Hematopoietic multipotent progenitor cell treated with erythropoietin and hydrocortisone succinate and interleukin-3 and kit ligand, for 6 days (in vitro differentiated cells): ENCODE data around the gene B4GALNT3.

ENCODE experiments used
- DNase-seq: peaks from one replicate; pipeline ENCODE4 v3.0.0-alpha.2; 2015

B4GALNT3 gene

DNA sequence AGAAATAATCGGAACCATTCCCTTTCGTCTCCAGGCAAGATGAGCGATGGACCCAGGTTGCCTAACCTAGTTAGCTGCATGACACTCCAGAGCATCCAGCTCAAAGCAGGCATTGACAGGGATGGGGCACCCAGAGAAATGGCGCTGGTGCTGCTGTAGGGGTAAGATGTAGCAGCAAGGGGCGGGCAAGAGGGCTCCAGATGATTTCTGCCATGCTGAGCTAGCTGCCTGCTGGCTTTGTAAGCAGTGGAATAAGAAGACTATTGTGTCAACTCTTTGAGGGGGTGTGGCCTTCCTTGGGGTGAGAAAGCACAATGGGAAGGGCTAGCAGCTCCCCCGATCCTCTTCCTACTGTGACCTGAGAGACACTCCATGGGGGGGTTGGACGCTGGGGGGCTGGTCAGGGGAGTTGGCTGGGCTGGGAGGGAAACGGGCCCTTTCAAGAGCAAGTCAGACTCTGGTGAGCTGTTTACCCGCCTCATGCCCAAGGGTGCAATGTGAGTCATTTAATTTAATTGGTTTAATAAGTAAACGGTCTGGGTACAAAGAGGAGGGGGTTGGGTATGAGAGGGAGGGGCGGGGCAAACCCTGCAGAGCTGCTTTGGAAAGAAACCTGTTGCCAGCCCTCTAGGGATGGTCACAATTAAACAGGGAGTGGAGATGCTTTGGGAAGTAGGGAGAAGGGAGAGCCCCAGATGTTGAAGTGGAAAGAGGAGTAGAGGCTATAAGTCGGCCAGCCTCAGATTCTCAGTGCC is 50.5 kb downstream of the B4GALNT3 start:
- DNase-seq = no peak

DNA sequence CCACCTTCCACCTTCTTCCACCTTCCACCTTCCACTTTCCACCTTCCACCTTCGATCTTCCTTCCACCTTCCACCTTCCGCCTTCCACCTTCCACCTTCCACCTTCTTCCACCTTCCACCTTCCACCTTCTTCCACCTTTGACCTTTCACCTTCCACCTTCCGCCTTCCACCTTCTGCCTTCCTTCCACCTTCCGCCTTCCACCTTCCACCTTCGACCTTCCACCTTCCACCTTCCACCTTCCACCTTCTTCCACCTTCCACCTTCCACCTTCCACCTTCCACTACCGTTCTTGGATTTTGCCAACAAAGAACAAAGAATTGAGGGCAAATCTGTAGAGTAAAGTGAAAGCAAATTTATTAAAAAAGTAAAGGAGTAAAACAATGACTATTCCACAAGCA is 53.2 kb downstream of the B4GALNT3 start:
- DNase-seq = no peak

DNA sequence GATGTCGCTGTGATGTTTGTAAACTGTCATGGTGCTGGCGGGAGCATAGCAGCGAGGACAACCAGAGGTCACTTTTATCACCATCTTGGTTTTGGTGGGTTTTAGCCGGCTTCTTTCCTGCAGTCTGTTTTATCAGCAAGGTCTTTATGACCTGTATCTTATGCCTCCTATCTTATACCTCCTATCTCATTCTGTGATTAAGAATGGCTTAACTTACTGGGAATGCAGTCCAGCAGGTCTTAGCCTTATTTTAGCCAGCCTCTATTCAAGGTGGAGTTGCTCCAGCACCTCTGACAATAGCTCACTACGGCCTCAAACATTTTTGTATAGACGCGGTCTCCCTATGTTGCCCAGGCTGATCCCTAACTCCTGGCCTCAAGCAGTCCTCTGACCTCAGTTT is 53.7 kb downstream of the B4GALNT3 start:
- no peak for DNase-seq

GRCh38 chr12:517538-517937 is 57.8 kb downstream of the B4GALNT3 start:
- DNase-seq = no peak

GRCh38 chr12:520119-520518 is 60.4 kb downstream of the B4GALNT3 start:
- DNase-seq = no peak

DNA sequence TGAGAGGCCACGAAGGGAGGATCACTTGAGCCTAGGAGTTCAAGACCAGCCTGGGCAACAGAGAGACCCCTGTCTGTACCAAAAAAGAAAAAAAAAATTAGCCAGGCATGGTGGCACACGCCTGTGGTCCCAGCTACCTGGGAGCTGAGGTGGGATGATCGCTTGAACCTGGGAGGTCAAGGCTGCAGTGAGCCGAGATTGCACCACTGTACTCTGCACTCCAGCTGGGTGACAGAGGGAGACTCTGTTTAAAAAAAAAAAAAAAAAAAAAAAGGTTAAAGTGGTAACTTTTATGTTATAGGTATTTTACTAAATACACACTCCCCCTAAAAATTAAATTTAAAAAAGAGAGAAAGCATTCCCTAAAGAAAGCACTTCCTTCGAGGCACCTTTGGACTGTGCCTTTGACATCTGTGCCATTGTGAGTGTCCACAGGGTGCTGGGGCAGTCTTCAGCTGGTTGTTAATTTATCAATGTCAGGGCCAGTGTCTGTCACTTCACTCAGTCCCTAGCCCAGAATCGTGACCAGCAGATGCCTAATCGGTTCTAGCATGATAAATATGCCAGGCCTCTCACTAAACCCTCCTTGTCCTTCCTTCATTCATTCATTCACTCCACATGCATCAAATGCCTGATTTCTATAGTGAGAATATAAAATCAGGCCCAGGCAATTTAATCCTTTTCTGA is 63.1 kb downstream of the B4GALNT3 start:
- no peak for DNase-seq

DNA sequence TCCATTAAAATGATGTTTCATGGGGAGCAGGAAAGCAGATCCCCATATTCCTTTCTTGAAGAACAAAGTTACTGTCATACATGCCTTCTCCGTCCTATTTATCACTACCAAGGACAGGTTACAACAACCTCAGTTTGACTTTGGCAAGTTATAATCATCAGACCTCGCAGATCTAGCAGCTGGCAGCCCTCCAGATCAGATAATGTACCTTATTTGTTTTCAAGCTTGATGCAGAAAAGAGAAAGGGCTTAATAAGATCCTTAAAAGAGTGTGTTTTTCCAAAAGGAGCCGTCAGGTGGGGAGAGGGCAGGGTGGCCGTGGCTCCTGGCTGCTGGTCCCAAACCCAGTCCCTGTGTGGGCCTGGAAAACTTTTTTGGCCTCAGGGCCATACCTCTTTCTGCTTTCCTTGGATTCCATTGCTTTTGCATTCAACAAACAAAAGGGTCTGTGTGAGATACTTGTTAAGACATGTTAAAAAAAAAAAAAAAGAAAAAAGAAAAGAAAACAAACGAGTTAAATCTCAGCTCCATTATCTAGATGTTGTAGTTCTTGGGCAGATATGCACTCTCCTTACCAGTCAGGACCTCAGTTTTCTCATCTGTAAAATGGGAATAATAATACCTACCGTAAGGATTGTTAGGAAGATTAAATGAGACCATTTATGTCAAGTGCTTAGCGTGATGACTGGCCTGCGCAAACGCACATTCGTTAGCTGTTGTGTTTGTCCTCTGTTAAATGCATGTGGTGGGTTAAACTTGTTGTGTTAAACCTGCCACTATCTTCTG is 64.6 kb downstream of the B4GALNT3 start:
- peak; percentile 26 for DNase-seq

DNA sequence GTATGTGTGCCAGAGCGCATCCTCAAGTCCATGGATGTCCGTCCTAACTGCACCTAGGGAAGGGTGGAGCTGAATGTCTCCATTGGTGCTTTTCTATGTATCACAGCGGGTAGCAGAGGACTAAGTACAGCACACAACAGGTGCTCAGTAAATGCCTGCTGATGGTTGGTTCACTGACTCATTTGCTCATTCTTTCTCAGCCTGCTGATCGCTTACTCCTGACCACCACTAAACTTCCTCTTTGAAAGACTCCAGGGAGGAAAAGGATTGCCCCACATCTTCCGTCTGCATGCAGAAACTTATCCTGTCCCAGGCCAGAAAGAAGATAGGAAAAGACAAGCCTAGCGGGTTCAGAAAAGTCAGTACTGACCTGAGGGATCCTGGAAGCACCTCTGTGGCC is 66.3 kb downstream of the B4GALNT3 start:
- no peak for DNase-seq

GRCh38 chr12:527241-527640 is 67.5 kb downstream of the B4GALNT3 start:
- no peak for DNase-seq

GRCh38 chr12:527729-528128 is 68.0 kb downstream of the B4GALNT3 start:
- DNase-seq = no peak

- DNase-seq = no peak
These were observed 70.6 kb downstream of the B4GALNT3 start for GRCh38 chr12:530308-530707.

- no peak for DNase-seq
These were observed 71.1 kb downstream of the B4GALNT3 start for GRCh38 chr12:530821-531220.

DNA sequence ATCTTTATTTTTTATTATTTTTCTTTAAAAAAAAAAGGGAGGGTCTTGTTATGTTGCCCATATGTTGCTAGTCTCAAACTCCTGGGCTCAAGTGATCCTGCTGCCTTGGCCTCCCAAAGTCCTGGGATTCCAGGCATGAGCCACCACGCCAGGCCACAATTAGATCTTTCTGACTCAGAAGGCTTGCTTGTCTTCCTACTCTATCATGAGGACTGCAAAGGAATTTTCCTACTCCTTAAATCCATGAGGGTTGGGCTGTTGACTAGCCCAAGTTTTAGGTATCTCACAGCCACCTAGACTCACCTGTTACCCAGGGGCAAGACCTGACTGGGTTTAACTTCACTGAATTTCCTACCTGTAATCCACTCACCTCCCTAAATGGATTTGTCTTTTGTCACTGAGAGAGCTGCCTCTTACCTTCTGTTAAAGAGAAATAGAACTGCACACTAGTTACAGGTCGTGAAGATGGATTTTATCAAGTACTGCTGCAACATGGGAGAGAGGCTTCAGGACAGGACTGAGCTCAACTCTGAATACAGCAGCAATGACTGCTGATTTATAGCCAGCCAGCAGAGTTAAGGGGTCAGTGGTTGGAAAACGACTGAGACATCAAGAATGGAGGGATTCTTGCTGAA is 72.3 kb downstream of the B4GALNT3 start:
- no peak for DNase-seq

GRCh38 chr12:532908-533565 is 73.3 kb downstream of the B4GALNT3 start:
- no peak for DNase-seq

DNA sequence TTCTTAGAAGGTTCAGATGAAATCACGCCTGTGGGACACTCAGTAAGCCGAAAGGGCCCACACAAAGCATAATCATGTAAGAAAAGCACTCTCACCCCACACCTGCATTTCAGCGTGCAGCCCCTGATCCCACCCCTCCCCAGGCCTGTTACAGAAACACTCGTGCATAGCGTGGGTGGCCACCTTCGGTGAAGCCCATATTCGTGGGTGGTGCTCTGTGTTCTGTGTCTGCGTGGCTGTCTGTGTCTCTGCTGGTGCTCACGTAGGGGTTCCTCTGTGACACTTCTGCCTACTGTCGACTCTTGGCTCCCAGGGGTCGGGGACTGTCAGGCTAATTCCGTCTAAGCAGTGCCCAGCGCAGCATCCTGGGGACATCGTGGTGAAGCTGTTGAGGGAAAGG is 74.0 kb downstream of the B4GALNT3 start:
- no peak for DNase-seq

GRCh38 chr12:534216-534615 is 74.5 kb downstream of the B4GALNT3 start:
- DNase-seq = no peak

GRCh38 chr12:535396-535795 is 75.7 kb downstream of the B4GALNT3 start:
- no peak for DNase-seq

DNA sequence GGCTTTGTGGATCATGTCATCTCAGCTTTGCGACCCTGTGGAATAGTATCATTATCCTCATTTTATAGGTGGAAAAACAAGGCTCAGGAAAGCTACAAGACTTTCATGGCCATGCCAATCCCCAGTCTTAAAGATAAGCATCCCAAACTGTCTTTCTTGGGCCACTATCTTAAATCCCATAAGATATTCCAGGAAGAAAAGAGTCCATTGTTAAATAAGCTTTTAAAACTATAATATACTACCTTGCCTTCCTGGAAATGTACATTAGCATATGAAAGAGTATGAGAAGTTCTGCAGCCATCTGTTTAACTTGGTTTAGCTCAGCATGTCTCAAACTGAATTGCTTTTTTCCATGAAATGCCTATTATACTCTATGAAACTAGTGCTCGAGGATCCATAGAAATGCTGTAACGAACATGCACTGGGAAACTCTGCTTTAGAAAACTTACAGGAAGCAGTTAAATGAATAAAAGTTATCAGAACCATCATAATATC is 77.1 kb downstream of the B4GALNT3 start:
- DNase-seq = no peak

DNA sequence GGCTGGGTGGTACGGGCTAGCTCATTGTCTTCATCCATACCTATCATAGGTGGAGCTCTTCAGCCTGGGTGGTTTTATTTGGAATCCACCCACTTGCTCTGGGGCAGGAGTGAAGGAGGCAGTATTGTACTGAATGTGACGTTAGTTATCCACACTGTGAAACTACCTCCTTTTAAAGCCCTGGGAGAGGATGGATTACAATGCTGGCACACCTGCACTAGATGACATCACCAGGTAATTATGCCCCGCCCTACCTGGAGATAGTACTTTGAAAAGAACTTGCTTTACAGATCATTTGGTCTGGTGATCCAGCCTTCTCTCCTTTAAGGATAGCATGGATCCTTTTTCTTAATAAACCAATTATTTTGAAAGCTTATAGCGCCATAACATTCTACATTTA is 78.0 kb downstream of the B4GALNT3 start:
- no peak for DNase-seq

- DNase-seq = peak; percentile 74
These were observed 79.2 kb downstream of the B4GALNT3 start for GRCh38 chr12:538731-539539.

DNA sequence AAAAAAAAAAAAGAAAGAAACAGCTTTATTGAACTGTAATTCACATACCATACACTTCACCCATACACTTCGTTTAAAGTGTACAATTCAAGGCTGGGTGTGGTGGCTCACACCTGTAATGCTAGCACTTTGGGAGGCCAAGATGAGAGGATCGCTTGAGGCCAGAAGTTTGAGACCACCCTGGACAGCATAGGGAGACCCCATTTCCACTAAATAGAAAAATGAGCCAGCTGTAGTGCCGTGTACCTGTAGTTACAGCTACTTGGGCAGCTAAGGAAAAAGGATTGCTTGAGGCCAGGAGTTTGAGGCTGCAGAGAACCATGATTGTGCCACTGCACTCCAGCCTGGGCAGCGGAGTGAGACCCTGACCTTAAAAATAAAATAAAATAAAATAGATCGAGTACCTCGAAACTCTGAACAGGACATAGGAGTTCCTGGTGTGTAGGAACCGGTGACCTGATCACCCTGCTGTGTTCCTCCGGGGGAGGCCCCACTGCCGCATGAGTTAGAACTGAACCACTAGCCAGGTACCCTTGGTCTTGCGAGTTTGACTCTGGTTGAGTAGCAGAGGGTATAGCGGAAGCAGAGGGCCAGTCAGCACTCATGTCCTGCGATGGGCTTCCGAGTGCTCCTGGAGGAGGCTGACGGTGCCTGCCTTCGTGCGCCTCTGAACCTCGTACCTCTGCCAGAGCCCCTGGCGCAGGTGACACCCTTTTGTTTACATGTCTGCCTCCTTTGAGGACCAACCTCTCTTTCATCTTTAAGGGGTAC is 80.0 kb downstream of the B4GALNT3 start:
- DNase-seq = no peak
